GM19035 (cell line): Measurements from ENCODE around the gene NPIPA1.
"Not testable (repeated sequence)": the region's sequence is repeated elsewhere in the genome, so short reads cannot be mapped to it uniquely, and the experiment has no call there.

Source experiments
- ATAC-seq: cut with Tn5 transposase; IDR thresholded peaks from one replicate; pipeline ENCODE4 v1.9.1; 2021; ENCODE audit not compliant: unreplicated experiment

NPIPA1 gene

DNA sequence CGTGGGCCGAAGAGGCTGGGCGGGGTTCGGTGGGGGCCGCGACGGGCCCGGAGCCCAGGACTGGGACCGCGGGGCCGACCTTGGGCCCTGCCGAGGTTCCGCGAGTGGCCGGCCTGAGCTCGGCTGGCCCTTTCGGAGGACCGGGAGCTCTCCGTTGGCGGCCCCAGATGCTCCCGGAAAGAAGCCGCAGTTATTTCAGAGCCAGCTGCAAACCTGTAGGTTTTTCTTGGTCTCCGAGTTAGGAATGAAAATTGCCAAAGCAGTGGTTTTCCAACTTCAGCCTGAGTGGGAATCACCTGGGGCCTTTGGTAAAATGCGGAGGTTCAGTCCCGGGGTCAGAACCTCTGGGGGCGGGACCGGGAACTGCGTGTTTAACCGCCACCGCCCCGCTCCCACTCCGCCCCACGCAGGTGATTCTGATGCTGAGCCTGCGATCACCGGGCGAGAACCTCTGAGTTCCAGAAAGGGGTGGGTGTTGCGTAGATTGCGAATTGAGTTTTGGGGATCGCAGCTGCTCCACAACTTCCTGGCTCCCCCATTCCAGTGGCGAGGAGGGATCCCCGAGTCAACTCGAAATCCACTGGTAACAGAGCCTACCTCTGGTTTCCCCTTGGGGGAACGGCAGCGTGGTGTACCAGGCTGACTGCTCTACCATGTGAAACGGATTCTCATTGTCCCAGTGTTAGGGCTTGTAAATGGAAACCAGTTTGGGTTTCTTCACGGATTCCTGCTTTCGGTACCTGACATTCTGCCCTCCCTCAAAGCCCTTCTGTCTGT is 38.4 kb downstream of the NPIPA1 start:
- not testable (repeated sequence) for ATAC-seq

DNA sequence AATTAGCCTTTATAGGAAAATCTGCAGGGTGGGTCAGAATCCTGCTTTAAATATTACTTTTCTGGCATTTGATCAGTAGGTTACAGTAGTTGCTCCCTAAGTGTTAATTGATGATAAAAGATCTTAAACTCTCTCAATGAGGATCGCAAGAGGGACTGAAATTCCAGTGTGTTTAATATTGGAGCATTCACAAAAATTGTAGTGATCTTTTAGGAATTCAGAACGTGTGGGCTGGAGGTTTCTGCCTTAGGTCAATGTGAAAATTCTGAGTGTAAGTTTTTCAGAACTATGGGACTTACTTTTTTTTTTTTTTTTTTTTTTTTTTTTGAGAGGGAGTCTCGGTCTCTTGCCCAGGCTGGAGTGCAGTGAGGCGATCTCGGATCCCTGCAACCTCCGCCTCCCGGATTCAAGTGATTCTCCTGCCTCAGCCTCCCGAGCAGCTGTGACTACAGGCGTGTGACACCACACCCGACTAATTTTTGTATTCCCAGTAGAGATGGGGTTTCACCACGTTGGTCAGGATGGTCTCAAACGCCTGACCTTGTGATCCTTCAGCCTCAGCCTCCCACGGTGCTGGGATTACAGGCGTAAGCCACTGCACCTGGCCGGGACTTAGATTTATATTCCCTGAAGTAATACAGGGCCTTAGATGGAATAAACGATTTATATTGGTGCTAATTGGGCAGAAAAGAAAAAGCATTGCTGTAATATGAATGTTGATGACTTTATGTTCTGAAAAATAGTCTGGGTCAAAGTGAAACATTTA is 39.9 kb downstream of the NPIPA1 start:
- ATAC-seq: not testable (repeated sequence)

- ATAC-seq: not testable (repeated sequence)
Measured at GRCh38 chr16:14978281-14978680, 41.0 kb downstream of the NPIPA1 start.

DNA sequence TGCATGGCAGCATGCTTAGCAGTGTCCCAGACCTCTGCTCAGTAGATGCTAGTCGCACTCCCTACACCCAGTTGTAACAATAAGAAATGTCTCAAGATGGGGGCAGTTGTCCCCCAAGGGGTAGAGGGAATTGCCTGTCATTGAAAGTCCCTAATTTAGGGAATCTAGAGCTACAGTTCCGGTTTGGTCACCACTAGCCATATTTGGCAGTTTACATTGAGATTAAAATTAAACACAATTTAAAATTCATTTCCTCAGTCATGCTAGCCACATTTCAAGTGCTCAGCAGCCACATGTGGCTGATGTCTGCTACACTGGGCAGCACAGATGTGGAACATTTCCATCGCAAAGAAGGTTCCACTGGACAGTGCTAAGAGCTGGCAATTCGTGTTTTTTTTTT is 41.7 kb downstream of the NPIPA1 start:
- not testable (repeated sequence) for ATAC-seq

DNA sequence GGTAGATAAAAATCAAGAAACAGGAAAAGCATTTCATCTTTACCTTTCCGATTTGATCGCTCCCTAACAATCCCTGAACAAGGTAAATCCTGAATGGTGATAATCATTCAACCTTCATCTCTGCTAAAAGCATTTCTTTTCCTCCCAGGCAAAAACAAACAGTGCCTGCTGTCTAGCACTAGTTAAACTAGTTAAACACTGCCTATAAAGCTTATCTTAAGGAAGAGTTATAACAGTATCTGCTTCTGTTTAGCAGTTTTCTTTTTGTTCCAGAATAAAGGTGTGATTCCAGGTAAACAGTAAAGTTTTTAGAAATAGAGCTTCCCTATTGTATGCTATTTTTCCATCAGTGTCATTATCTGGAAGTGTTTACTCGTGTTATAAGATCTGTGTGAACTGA is 44.0 kb downstream of the NPIPA1 start:
- not testable (repeated sequence) for ATAC-seq

DNA sequence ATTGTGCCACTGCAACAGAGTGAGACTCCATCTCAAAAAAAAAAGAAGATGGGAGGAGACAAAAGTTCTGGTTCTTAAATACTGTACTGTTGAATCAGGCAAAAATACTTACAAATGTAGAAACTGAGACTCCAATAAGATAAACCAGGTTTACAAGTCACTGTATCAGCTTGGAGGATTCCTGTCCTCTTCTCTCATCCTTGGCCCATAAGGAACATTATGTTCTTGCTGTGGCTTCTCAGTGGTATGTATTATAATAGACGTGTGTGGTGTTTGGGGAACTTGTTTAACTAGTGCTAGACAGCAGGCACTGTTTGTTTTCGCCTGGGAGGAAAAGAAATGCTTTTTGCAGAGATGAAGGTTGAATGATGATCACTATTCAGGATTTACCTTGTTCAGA is 45.3 kb downstream of the NPIPA1 start:
- ATAC-seq: not testable (repeated sequence)

GRCh38 chr16:14988092-14988491 is 50.8 kb downstream of the NPIPA1 start:
- not testable (repeated sequence) for ATAC-seq

DNA sequence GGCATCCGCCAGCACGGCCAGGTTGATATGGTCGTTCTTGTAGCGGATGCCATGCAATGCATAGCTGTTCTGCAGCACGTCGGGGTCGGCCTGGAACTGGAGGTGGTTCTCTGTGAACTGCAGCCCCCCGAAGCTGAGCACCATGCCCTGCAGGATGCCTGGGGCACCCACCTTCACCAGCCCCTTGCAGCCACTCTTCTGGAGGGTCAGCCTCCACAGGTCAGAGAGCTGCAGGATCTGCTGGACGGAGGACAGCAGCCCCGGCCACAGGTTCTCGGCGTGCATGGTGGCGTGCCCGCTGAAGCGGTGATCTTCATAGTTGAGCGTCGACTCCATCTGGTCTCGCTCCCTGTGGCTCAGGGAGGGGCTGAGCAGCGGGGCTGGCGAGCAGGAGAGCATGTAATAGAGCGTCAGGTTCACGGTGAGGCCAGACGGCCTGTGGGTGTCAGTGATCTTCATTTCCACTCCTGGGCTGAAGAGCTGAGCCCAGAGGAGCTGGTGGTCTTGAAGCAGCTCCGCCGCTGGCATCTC is 51.5 kb downstream of the NPIPA1 start:
- ATAC-seq: not testable (repeated sequence)

GRCh38 chr16:14989291-14990281 is 52.3 kb downstream of the NPIPA1 start:
- ATAC-seq: not testable (repeated sequence)

GRCh38 chr16:14993277-14994151 is 56.3 kb downstream of the NPIPA1 start:
- ATAC-seq: not testable (repeated sequence)

GRCh38 chr16:14996702-14997101 is 59.5 kb downstream of the NPIPA1 start:
- not testable (repeated sequence) for ATAC-seq

GRCh38 chr16:14998300-14998699 is 61.1 kb downstream of the NPIPA1 start:
- not testable (repeated sequence) for ATAC-seq

DNA sequence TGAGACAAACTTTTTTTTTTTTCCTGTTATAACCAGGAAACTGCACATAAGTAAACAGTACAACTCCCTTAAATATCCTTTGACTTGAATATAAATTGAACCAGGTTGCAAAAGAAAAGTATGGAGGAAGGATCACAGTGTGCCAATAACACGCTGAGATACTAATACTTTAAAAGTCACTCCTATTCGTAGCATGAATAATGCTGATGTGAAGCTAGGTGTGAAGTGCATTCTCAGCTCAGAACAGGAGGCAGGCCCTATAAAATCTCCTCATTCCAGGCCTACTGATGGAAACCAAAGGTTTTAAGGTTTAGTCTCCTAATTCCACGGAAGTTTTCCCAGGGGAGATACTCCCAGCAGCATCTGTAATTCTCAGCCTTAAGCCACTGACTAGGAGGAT is 62.6 kb downstream of the NPIPA1 start:
- ATAC-seq: not testable (repeated sequence)
